Astrocyte of the cerebellum (primary cell): Measurements from ENCODE around the gene LAPTM5.

Source experiments
- DNase-seq: peaks from one replicate; pipeline ENCODE4 v3.0.0-alpha.2; 2011; ENCODE audit warnings: low read depth
- H3K4me3 ChIP-seq: 2 replicates; pipeline ENCODE4 v1.5.1; 2011; ENCODE audit warnings: mild to moderate bottlenecking, low read depth, low read length, moderate library complexity
- CTCF ChIP-seq: IDR thresholded peaks from 2 replicates; pipeline ENCODE4 v1.5.1; 2012; ENCODE audit warnings: low read length, low read depth, moderate library complexity, mild to moderate bottlenecking; ENCODE audit errors: missing control alignments
- in situ Hi-C: cut with HindIII; loops from 2 replicates; pipeline ENCODE4 v1.10.0; 2017; ENCODE audit warnings: low sequenced_read_pairs

The LAPTM5 gene

GRCh38 chr1:30737357-30738039 lies 20.1 kb downstream of the LAPTM5 start:
- in situ Hi-C loops: no loop called here
- TF ChIP-seq CTCF: no peak
- no peak for DNase-seq
- no peak overlapping the region for H3K4me3 ChIP-seq

- no peak for DNase-seq
- in situ Hi-C loops: no loop called here
- no peak for TF ChIP-seq CTCF
- no peak overlapping the region for H3K4me3 ChIP-seq
These were observed 21.7 kb downstream of the LAPTM5 start for GRCh38 chr1:30735668-30736498.

DNA sequence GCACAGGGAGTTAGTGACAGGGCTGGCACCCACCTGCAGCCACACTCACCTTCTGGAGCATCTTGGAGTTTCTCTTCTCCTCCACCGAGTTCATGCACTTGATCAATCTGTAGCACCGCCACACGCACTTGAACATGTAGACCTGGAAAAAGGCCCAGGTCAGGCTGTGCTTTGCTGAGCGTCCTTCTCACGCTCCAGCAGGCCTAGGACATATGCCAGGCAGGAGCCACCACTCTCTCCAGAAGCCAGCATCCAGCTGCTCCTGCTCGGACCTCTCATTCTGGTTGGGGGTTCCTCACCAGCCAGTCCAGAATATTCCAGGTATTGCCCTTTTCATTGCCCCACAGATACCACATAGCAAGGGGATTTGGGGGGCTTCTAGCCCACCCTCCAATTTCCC lies 22.4 kb downstream of the LAPTM5 start:
- H3K4me3 ChIP-seq: no peak overlapping the region
- TF ChIP-seq CTCF: no peak
- in situ Hi-C loops: no loop called here
- no peak for DNase-seq

DNA sequence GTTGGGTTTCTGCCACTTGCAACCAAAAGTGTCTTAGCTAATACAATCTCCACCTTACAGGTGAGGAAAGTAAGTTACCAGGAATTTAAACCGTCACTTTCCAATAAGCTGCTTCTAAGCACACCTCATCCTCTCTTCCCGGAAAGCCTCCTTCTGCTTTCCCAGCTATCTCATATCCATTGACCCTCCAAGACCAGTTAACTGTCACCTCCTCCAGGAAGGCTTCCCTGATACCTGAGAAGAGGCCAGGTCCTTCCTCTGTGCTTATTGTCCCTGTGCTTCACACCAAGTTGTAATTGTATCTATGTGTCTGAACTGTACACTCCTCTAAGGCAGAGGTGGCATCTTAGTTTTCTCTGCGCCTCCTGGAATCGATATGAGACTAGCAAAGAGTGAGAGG lies 23.0 kb downstream of the LAPTM5 start:
- DNase-seq: no peak
- no peak overlapping the region for H3K4me3 ChIP-seq
- TF ChIP-seq CTCF: no peak
- in situ Hi-C loops: no loop called here

- TF ChIP-seq CTCF: no peak
- no peak for DNase-seq
- H3K4me3 ChIP-seq: no peak overlapping the region
- in situ Hi-C loops: no loop called here
These were observed 23.5 kb downstream of the LAPTM5 start for GRCh38 chr1:30734106-30734505.

DNA sequence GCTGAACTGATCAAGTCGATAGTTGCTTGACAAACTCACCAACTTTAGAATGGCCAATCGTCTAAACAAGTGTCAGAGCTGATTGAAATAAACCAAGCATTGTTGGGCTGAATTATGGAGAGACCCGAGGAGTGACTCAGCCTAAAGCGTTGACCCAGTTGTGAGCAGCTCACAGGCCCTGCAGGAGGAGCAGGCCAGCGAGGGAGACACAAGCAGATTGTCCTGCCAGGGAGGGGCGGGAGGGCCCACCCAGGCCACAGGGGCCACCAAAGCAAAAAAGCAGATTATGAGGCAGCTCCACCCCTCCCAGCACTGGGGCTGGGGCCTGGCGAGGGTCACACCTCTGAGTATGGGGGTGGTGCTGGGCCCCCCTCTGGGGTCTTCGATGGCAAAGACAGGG lies 24.1 kb downstream of the LAPTM5 start:
- in situ Hi-C loops: no loop called here
- no peak for TF ChIP-seq CTCF

More for the DNA sequence above, 24.1 kb downstream of the LAPTM5 start:
- no peak overlapping the region for H3K4me3 ChIP-seq
- no peak for DNase-seq
